RWPE1 (cell line): ENCODE measurements around the gene LGALS12.

ENCODE experiments used
- CTCF ChIA-PET: fragments of 350-600 bp; sonication (Branson Sonifier 250); formaldehyde crosslinking; extraction: SDS; loops from one replicate; lab custom pipeline; 2021; lab: Yijun Ruan, JAX
- POLR2A ChIA-PET: fragments of 400-600 bp; formaldehyde crosslinking; extraction: SDS; loops from one replicate; lab custom pipeline; 2020; ENCODE audit warnings: antibody characterized with exemption; ENCODE audit not compliant: low non-redundant PET; lab: Yijun Ruan, JAX
- DNase-seq: peaks from one replicate; pipeline ENCODE4 v3.0.0; 2012; ENCODE audit warnings: low spot score
- H3K27ac ChIP-seq: fragments of 450-650 bp; 2 replicates; pipeline ENCODE4 v1.5.1; 2017
- CTCF ChIP-seq: fragments of 450-650 bp; conservative IDR thresholded peaks from 2 replicates; pipeline ENCODE4 v1.5.1; 2017; ENCODE audit warnings: low read depth, mild to moderate bottlenecking

The LGALS12 gene

DNA sequence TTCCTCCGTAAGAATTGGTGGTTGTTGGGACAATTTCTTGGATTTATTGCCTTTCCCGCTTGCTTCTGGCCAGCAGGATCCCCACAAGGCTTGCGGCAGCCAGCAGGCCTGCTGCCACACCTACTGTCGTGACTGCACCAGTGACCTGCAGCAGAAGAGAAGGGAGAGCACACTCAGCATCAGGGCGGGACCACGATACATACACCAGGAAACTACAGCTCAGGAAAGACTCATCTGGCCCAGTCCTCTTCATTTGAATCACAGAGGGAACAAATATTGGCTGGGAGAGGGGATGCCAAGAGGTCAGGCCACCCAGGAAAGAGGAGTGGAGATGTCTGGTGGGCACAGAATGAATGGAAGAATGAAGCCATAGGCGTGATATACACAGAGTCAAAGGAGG, 47.0 kb downstream of the LGALS12 start:
- POLR2A ChIA-PET = no interaction called here
- TF ChIP-seq CTCF = no peak
- CTCF ChIA-PET = no interaction called here
- DNase-seq = no peak
- no peak overlapping the region for H3K27ac ChIP-seq

DNA sequence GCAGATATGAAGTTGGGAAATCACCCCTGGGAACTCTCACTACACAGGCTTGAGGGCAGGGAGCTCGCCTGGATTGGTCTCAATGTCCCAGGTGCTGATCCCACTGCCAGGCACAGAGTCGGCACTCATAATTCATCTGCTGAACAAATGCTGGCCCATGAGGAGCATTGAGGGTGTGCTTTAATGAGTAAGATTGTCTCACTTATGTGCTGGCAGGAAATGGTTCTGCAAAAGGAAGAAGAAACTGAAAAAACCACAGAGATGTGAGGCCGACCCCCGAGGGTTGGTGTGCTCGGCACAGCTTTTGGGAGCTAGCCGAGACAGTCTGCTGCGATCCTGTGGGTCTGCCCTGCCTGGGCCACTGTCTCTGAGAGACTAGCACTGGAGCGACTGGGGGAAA, 47.9 kb downstream of the LGALS12 start:
- peak overlapping the region; percentile 21; the same call in 1 of the 2 replicates for H3K27ac ChIP-seq
- POLR2A ChIA-PET = no interaction called here
- TF ChIP-seq CTCF = no peak
- CTCF ChIA-PET = no interaction called here
- DNase-seq = no peak

DNA sequence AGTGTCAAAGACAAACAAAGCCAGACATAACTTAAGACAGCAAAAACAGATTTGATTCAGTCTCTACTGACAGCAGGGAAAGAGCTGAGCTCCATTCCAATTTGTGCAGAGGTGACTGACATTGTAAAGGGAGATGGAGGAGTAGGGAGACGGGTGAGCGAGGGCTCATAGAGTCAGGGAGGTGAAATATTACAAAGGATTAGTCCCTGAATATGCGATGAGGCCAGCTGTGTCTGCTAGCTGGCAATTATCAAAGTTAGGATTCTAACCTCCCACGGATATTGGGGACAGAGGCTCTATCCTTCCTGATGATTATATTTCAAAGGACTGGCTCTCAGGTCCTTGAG, 49.0 kb downstream of the LGALS12 start:
- no peak for DNase-seq
- ChIA-PET CTCF (no interaction called here), POLR2A (no interaction called here)
- no peak for TF ChIP-seq CTCF
- H3K27ac ChIP-seq = no peak overlapping the region

- POLR2A ChIA-PET = no interaction called here
- no peak overlapping the region for H3K27ac ChIP-seq
- CTCF ChIA-PET = no interaction called here
- no peak for TF ChIP-seq CTCF
- DNase-seq = no peak
These were observed 50.6 kb downstream of the LGALS12 start for GRCh38 chr11:63556404-63557013.

GRCh38 chr11:63557570-63557969, 51.7 kb downstream of the LGALS12 start:
- no peak for DNase-seq
- CTCF ChIA-PET = no interaction called here
- POLR2A ChIA-PET = no interaction called here

DNA sequence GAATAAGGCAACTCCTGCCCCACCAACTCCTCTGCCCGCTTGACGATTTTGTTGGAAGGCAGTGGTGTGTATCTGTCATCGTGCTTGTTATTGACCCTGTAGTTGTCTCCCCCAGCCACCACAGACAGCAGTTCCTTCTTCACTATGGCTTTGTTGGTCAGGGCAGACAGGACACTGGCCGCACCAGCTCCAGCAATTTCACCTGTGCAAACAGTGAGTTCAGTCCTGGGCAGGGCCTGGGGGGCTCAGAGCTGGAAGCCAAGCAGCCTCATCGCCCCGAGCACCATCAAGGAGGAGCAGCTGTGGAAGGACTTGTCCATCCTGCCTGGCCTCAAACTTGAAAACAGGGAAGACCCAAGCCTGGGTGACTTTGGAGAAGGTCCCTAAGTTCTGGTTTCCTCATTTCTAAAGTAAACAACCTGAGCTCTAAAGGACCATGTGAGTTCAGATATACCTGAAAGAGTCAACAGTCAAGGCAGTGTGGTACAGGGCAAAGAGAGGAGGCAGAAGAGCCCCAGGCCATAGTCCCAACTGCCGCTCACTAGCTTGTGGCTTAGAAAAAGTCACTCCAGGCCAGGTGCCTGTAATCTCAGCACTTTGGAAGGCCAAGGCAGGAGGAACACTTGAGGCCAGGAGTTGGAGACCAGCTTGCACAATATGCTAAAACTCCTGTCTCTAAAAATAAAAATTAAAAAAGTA, 52.7 kb downstream of the LGALS12 start:
- ChIA-PET POLR2A (no interaction called here), CTCF (interaction anchor here (0.6 to 1.3 kb wide), 2 partner anchors 50 to 79 kb away, joined by 3 read pairs; no protein-coding TSS in a partner anchor)
- H3K27ac ChIP-seq = peak overlapping the region; percentile 95
- DNase-seq = no peak
- no peak for TF ChIP-seq CTCF

More at GRCh38 chr11:63557570-63557969, 51.7 kb downstream of the LGALS12 start:
- TF ChIP-seq CTCF = no peak
- no peak overlapping the region for H3K27ac ChIP-seq
